ENCODE measurements around the gene ARL8A.
A peak's percentile ranks its signal among the peaks of the same experiment; 100 is the strongest.

DNA sequence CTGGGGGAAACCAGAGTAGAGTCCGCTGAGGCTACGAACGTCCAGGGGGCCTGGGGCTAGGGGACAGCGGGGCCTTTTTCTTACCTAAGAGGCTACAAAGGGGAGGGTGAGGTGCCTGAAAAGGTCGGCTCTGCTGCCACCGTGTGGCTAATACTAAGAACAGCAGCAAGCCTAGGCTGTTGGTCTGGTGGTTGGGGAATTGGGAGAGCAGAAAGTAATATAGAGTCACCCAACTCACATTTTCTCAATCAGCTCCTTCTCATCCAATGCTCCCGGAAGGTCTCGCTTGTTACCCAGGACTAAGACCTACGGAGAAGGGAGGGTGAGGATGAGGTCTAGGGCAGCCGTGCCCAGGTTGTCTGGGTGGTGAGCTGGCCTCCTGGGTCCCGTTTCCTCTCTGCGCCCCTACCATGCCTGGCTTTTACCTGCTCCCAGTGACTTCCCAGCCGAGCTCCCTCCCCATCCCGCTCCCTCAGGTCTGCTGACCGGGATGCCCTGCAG is 9.3 kb downstream of the ARL8A start:
- TF ChIP-seq, protein P1, sequence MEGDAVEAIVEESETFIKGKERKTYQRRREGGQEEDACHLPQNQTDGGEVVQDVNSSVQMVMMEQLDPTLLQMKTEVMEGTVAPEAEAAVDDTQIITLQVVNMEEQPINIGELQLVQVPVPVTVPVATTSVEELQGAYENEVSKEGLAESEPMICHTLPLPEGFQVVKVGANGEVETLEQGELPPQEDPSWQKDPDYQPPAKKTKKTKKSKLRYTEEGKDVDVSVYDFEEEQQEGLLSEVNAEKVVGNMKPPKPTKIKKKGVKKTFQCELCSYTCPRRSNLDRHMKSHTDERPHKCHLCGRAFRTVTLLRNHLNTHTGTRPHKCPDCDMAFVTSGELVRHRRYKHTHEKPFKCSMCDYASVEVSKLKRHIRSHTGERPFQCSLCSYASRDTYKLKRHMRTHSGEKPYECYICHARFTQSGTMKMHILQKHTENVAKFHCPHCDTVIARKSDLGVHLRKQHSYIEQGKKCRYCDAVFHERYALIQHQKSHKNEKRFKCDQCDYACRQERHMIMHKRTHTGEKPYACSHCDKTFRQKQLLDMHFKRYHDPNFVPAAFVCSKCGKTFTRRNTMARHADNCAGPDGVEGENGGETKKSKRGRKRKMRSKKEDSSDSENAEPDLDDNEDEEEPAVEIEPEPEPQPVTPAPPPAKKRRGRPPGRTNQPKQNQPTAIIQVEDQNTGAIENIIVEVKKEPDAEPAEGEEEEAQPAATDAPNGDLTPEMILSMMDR (optimal IDR thresholded peaks at IDR 0.05 in 1 of 3, IDR thresholded peaks at IDR 0.05 in 1 of 3, conservative IDR thresholded peaks at IDR 0.05 in 1 of 3; ENCODE audit: extremely low read depth in 1 of 3, insufficient read depth in 2 of 3, low read length in 3 of 3): peak; percentile 86 to 92 (median 88)
- no peak for TF ChIP-seq EZH2 (IDR thresholded peaks at IDR 0.05; ENCODE audit: low read length)
